ENCODE measurements around the gene UGT1A9. TPM values are rescaled to one million over a fixed set of nuclear protein-coding genes. Genes with fewer than 3 reads are reported as not detected.

UGT1A9 gene
- total RNA-seq, 4 donors from 2014 or later = not detected

GRCh38 chr2:233684640-233685039 is 12.9 kb downstream of the UGT1A9 start:
- no peaks in the 10 kb centered on the region for H3K4me1 ChIP-seq
- no peaks in the 10 kb centered on the region for H3K36me3 ChIP-seq
- H3K9me3 ChIP-seq = no peaks in the 10 kb centered on the region
- no peak overlapping the region for H3K27ac ChIP-seq
- no peak for TF ChIP-seq EP300 (IDR thresholded peaks at IDR 0.05)
- TF ChIP-seq POLR2A (IDR thresholded peaks at IDR 0.05) = no peak
- TF ChIP-seq CTCF (IDR thresholded peaks at IDR 0.05) = no peak
- TF ChIP-seq POLR2AphosphoS5 (IDR thresholded peaks at IDR 0.05) = no peak
- no peaks in the 10 kb centered on the region for H3K27me3 ChIP-seq
- no peak overlapping the region for H3K4me3 ChIP-seq
- WGBS, 2 donors (ENCODE audit: low coverage in 1 of 2) = 57 to 85% methylated on average over 1 of the region's 1 CpG
- ATAC-seq = no peak

- H3K27ac ChIP-seq = no peak overlapping the region
- TF ChIP-seq EP300 (IDR thresholded peaks at IDR 0.05) = no peak
- no peak for TF ChIP-seq POLR2A (IDR thresholded peaks at IDR 0.05)
- no peak for TF ChIP-seq CTCF (IDR thresholded peaks at IDR 0.05)
- TF ChIP-seq POLR2AphosphoS5 (IDR thresholded peaks at IDR 0.05) = no peak
Observed at GRCh38 chr2:233686928-233687327, 15.2 kb downstream of the UGT1A9 start.

GRCh38 chr2:233688341-233688740 is 16.6 kb downstream of the UGT1A9 start:
- no peak for ATAC-seq
- Histone ChIP-seq H3K36me3 (no peaks in the 10 kb centered on the region), H3K9me3 (no peaks in the 10 kb centered on the region), H3K4me3 (no peak overlapping the region), H3K4me1 (no peaks in the 10 kb centered on the region), H3K27ac (no peak overlapping the region), H3K27me3 (peaks cover 6% of the 10 kb centered on the region)
- WGBS, 2 donors (ENCODE audit: low coverage in 1 of 2) = 69 to 78% methylated on average over 4 of the region's 5 CpGs
- TF ChIP-seq CTCF (IDR thresholded peaks at IDR 0.05) (no peak), POLR2AphosphoS5 (IDR thresholded peaks at IDR 0.05) (no peak), POLR2A (IDR thresholded peaks at IDR 0.05) (no peak), EP300 (IDR thresholded peaks at IDR 0.05) (no peak)

More at GRCh38 chr2:233686928-233687327, 15.2 kb downstream of the UGT1A9 start:
- H3K9me3 ChIP-seq = no peaks in the 10 kb centered on the region
- no peak overlapping the region for H3K4me3 ChIP-seq
- no peaks in the 10 kb centered on the region for H3K36me3 ChIP-seq
- no peaks in the 10 kb centered on the region for H3K4me1 ChIP-seq
- no peak for ATAC-seq
- peaks cover 6% of the 10 kb centered on the region for H3K27me3 ChIP-seq
- whole genome bisulfite sequencing, 2 donors (ENCODE audit: low coverage in 1 of 2) = 82 to 95% methylated on average over 3 to 4 of the region's 5 CpGs

- no peaks in the 10 kb centered on the region for H3K9me3 ChIP-seq
- no peak overlapping the region for H3K4me3 ChIP-seq
- H3K36me3 ChIP-seq = no peaks in the 10 kb centered on the region
- peaks cover 6% of the 10 kb centered on the region for H3K27me3 ChIP-seq
- TF ChIP-seq EP300 (IDR thresholded peaks at IDR 0.05) (no peak), CTCF (IDR thresholded peaks at IDR 0.05) (no peak), POLR2AphosphoS5 (IDR thresholded peaks at IDR 0.05) (no peak), POLR2A (IDR thresholded peaks at IDR 0.05) (no peak)
- no peak for ATAC-seq
- H3K4me1 ChIP-seq = no peaks in the 10 kb centered on the region
- H3K27ac ChIP-seq = no peak overlapping the region
Observed at GRCh38 chr2:233689031-233689430, 17.3 kb downstream of the UGT1A9 start.

GRCh38 chr2:233689501-233689900 is 17.8 kb downstream of the UGT1A9 start:
- 6 to 23% methylated on average over 3 of the region's 3 CpGs for WGBS, 2 donors (ENCODE audit: low coverage in 1 of 2)
- Histone ChIP-seq H3K27me3 (peaks cover 6% of the 10 kb centered on the region), H3K4me1 (no peaks in the 10 kb centered on the region), H3K27ac (no peak overlapping the region), H3K4me3 (no peak overlapping the region), H3K9me3 (no peaks in the 10 kb centered on the region), H3K36me3 (no peaks in the 10 kb centered on the region)
- ATAC-seq = no peak
- TF ChIP-seq EP300 (IDR thresholded peaks at IDR 0.05) = no peak
- no peak for TF ChIP-seq POLR2A (IDR thresholded peaks at IDR 0.05)
- TF ChIP-seq CTCF (IDR thresholded peaks at IDR 0.05) = no peak
- no peak for TF ChIP-seq POLR2AphosphoS5 (IDR thresholded peaks at IDR 0.05)

All from gastroesophageal sphincter (tissue), 4 donors.